NCI-H2171 (cell line): ENCODE data around the gene PTPN9.
A peak's percentile ranks its signal among the peaks of the same experiment; 100 is the strongest.
"Not testable (repeated sequence)": the region's sequence is repeated elsewhere in the genome, so short reads cannot be mapped to it uniquely, and the experiment has no call there.

Source experiments
- DNase-seq: peaks from one replicate; lab custom pipeline; 2025; lab: John Stamatoyannopoulos, UW

Gene PTPN9

GRCh38 chr15:75578948-75579920 lies at the start of gene PTPN9:
PTPN9 (minus strand) TSS chr15:75579315; CDS start chr15:75578776, 539 bp downstream.
- peak; percentile 80 for DNase-seq

- DNase-seq: peak; percentile 91
Measured at GRCh38 chr15:75625542-75626347, 46.6 kb upstream of the PTPN9 start, which contains the start of gene SNUPN. SNUPN (minus strand) TSS chr15:75625725; CDS start chr15:75621051, 4,674 bp downstream.

- no peak for DNase-seq
Measured at GRCh38 chr15:75622505-75622904, 43.4 kb upstream of the PTPN9 start.

GRCh38 chr15:75620841-75621391 lies 41.8 kb upstream of the PTPN9 start:
- DNase-seq: no peak

GRCh38 chr15:75620058-75620820 lies 41.1 kb upstream of the PTPN9 start:
- no peak for DNase-seq

GRCh38 chr15:75616766-75617165 lies 37.7 kb upstream of the PTPN9 start:
- no peak for DNase-seq

- DNase-seq: no peak
Measured at GRCh38 chr15:75606711-75607699, 27.9 kb upstream of the PTPN9 start.

GRCh38 chr15:75606026-75606425 lies 26.9 kb upstream of the PTPN9 start:
- DNase-seq: no peak

GRCh38 chr15:75599401-75599800 lies 20.3 kb upstream of the PTPN9 start:
- DNase-seq: no peak

- no peak for DNase-seq
Measured at GRCh38 chr15:75598361-75598760, 19.2 kb upstream of the PTPN9 start.

GRCh38 chr15:75597667-75598341 lies 18.7 kb upstream of the PTPN9 start:
- DNase-seq: no peak

GRCh38 chr15:75596703-75597345 lies 17.7 kb upstream of the PTPN9 start:
- DNase-seq: no peak

GRCh38 chr15:75594276-75594675 lies 15.2 kb upstream of the PTPN9 start:
- no peak for DNase-seq

GRCh38 chr15:75591655-75592364 lies 12.7 kb upstream of the PTPN9 start:
- no peak for DNase-seq

- no peak for DNase-seq
Measured at GRCh38 chr15:75590239-75590638, 11.1 kb upstream of the PTPN9 start.

- DNase-seq: no peak
Measured at GRCh38 chr15:75589071-75589470, 10.0 kb upstream of the PTPN9 start.

GRCh38 chr15:75586422-75586821 lies 7.3 kb upstream of the PTPN9 start:
- DNase-seq: not testable (repeated sequence)

- no peak for DNase-seq
Measured at GRCh38 chr15:75584121-75584520, 5.0 kb upstream of the PTPN9 start.

- no peak for DNase-seq
Measured at GRCh38 chr15:75583701-75584100, 4.6 kb upstream of the PTPN9 start.
